ENCODE measurements around the gene TMCC1. TPM values are rescaled to one million over a fixed set of nuclear protein-coding genes. Genes with fewer than 3 reads are reported as not detected.

TMCC1 gene
- total and polyA plus RNA-seq, 2 donors (not counting 3 experiments of a cell fraction or from before 2014, with no cell fraction given), result 17.4 to 38.4 TPM

- FAIRE-seq, result no peak
- Histone ChIP-seq H3K4me2 (ENCODE audit: insufficient read depth, low read length) (no peak overlapping the region), H3K36me3 (ENCODE audit: control insufficient read depth in 2 of 2, extremely low read depth in 1 of 2, insufficient read depth in 2 of 2, low read length in 2 of 2) (peaks cover 0 to 2% of the 10 kb centered on the region in 2 experiments), H3K27ac (ENCODE audit: insufficient read depth, low read depth, low read length) (no peak overlapping the region), H2AFZ (ENCODE audit: low read depth, low read length) (no peak overlapping the region), H3K9me1 (replicated peaks; ENCODE audit: control insufficient read depth, extremely low read depth, insufficient read depth, low read length) (no peaks in the 10 kb centered on the region), H3K9me3 (replicated peaks; ENCODE audit: control insufficient read depth, insufficient read depth, low read length) (no peaks in the 10 kb centered on the region), H3K4me3 (replicated peaks in 1 of 3; ENCODE audit: insufficient read depth in 1 of 3, low read depth in 1 of 3, low read length in 3 of 3) (no peak overlapping the region), H3K79me2 (ENCODE audit: control insufficient read depth, insufficient read depth, low read length) (peaks cover 21% of the 10 kb centered on the region), H3K27me3 (ENCODE audit: control insufficient read depth in 2 of 2, insufficient read depth in 2 of 2, low read length in 2 of 2) (no peaks in the 10 kb centered on the region), H4K20me1 (replicated peaks; ENCODE audit: control insufficient read depth, extremely low read depth, insufficient read depth, low read length) (no peaks in the 10 kb centered on the region), H3K9ac (replicated peaks; ENCODE audit: extremely low read depth, insufficient read depth, low read length) (no peak overlapping the region), H3K4me1 (ENCODE audit: control insufficient read depth, extremely low read depth, insufficient read depth, low read length) (no peaks in the 10 kb centered on the region)
- POLR2A ChIA-PET, result no interaction called here
- intact Hi-C loops (cut with micrococcal nuclease) (no loop called here), dilution Hi-C loops (cut with MboI; ENCODE audit: extremely low pct_ligation_motif_present, low sequenced_read_pairs) (no loop called here)
- no TSS peak for BruUV-seq (replicated peaks)
- DNase-seq (ENCODE audit: low read depth, low spot score), result no peak
- CTCF ChIA-PET, result interaction anchor here (1.1 kb wide), 1 partner anchor 10 kb away, joined by 3 read pairs; no protein-coding TSS in a partner anchor
- TF ChIP-seq FOS (IDR thresholded peaks at IDR 0.05; ENCODE audit: borderline replicate concordance, insufficient read depth, low read length), result no peak
- TF ChIP-seq POLR2AphosphoS5 (IDR thresholded peaks at IDR 0.05; ENCODE audit: insufficient read depth, low read depth, low read length), result no peak
- TF ChIP-seq JUN (IDR thresholded peaks at IDR 0.05; ENCODE audit: borderline replicate concordance, insufficient read depth, insufficient read length, low read depth), result no peak
- no peak for TF ChIP-seq GATA2 (IDR thresholded peaks at IDR 0.05; ENCODE audit: insufficient read depth, insufficient read length, low read depth, low read length)
- TF ChIP-seq POLR2A (IDR thresholded peaks at IDR 0.05; ENCODE audit: low read depth, low read length), result no peak
Measured at GRCh38 chr3:129868912-129869311, 24.6 kb downstream of the TMCC1 start.

- TF ChIP-seq MAX (IDR thresholded peaks at IDR 0.05; ENCODE audit: insufficient read depth, insufficient read length) (no peak), POLR2A (IDR thresholded peaks at IDR 0.05; ENCODE audit: low read depth, low read length) (no peak), EZH2 (IDR thresholded peaks at IDR 0.05; ENCODE audit: borderline replicate concordance, low read depth, low read length, severe bottlenecking) (no peak), JUN (IDR thresholded peaks at IDR 0.05; ENCODE audit: borderline replicate concordance, insufficient read depth, insufficient read length, low read depth) (no peak), MYC (IDR thresholded peaks at IDR 0.05; ENCODE audit: low read depth, low read length) (no peak), POLR2AphosphoS5 (IDR thresholded peaks at IDR 0.05; ENCODE audit: insufficient read depth, low read depth, low read length) (no peak), CTCF (IDR thresholded peaks at IDR 0.05; ENCODE audit: extremely low read depth in 1 of 2, insufficient read depth in 1 of 2, low read depth in 1 of 2, low read length in 2 of 2) (no peak), GATA2 (IDR thresholded peaks at IDR 0.05; ENCODE audit: insufficient read depth, insufficient read length, low read depth, low read length) (no peak), FOS (IDR thresholded peaks at IDR 0.05; ENCODE audit: borderline replicate concordance, insufficient read depth, low read length) (no peak)
- no peak overlapping the region for H3K9ac ChIP-seq (replicated peaks; ENCODE audit: extremely low read depth, insufficient read depth, low read length)
- intact Hi-C loops (cut with micrococcal nuclease) (no loop called here), dilution Hi-C loops (cut with MboI; ENCODE audit: extremely low pct_ligation_motif_present, low sequenced_read_pairs) (no loop called here)
- FAIRE-seq, result no peak
- H3K9me3 ChIP-seq (replicated peaks; ENCODE audit: control insufficient read depth, insufficient read depth, low read length), result no peaks in the 10 kb centered on the region
- H2AFZ ChIP-seq (ENCODE audit: low read depth, low read length), result no peak overlapping the region
- H3K9me1 ChIP-seq (replicated peaks; ENCODE audit: control insufficient read depth, extremely low read depth, insufficient read depth, low read length), result no peaks in the 10 kb centered on the region
- no peaks in the 10 kb centered on the region for H3K27me3 ChIP-seq (ENCODE audit: control insufficient read depth in 2 of 2, insufficient read depth in 2 of 2, low read length in 2 of 2)
- CTCF ChIA-PET, result no interaction called here
- no TSS peak for BruUV-seq (replicated peaks)
- DNase-seq (ENCODE audit: low read depth, low spot score), result no peak
- POLR2A ChIA-PET, result no interaction called here
- H3K4me3 ChIP-seq (replicated peaks in 1 of 3; ENCODE audit: insufficient read depth in 1 of 3, low read depth in 1 of 3, low read length in 3 of 3), result no peak overlapping the region
- peaks cover 26% of the 10 kb centered on the region for H3K79me2 ChIP-seq (ENCODE audit: control insufficient read depth, insufficient read depth, low read length)
- H3K27ac ChIP-seq (ENCODE audit: insufficient read depth, low read depth, low read length), result no peak overlapping the region
- H3K36me3 ChIP-seq (ENCODE audit: control insufficient read depth in 2 of 2, extremely low read depth in 1 of 2, insufficient read depth in 2 of 2, low read length in 2 of 2), result peaks cover 0 to 2% of the 10 kb centered on the region in 2 experiments
- H4K20me1 ChIP-seq (replicated peaks; ENCODE audit: control insufficient read depth, extremely low read depth, insufficient read depth, low read length), result no peaks in the 10 kb centered on the region
- H3K4me1 ChIP-seq (ENCODE audit: control insufficient read depth, extremely low read depth, insufficient read depth, low read length), result no peaks in the 10 kb centered on the region
- H3K4me2 ChIP-seq (ENCODE audit: insufficient read depth, low read length), result no peak overlapping the region
Measured at GRCh38 chr3:129867506-129868124, 25.9 kb downstream of the TMCC1 start.
